Fibroblast of lung (primary cell): Measurements from ENCODE around the gene TMBIM6. TPM values are rescaled to one million over a fixed set of nuclear protein-coding genes. Genes with fewer than 3 reads are reported as not detected.

Experiments used
- DNase-seq, 2 donors: peaks; one replicate each; pipeline versions ENCODE4 v3.0.0 to v3.0.0-alpha.2; 2010; ENCODE audit warnings: low read depth in 2 of 2
- H2AFZ ChIP-seq: 2 replicates; pipeline ENCODE4 v1.5.1; 2012; ENCODE audit warnings: low read length, control low read depth, inconsistent platforms
- H3K27ac ChIP-seq: 2 replicates; pipeline ENCODE4 v1.5.1; 2011; ENCODE audit warnings: low read length, control low read depth; ENCODE audit not compliant: insufficient read depth
- H3K27me3 ChIP-seq: 2 replicates; pipeline ENCODE4 v1.5.1; 2011; ENCODE audit warnings: mild to moderate bottlenecking, low read length; ENCODE audit not compliant: control insufficient read depth, insufficient read depth
- H3K36me3 ChIP-seq: 2 replicates; pipeline ENCODE4 v1.5.1; 2011; ENCODE audit warnings: low read length; ENCODE audit not compliant: control insufficient read depth, insufficient read depth
- H3K4me1 ChIP-seq: 2 replicates; pipeline ENCODE4 v1.5.1; 2011; ENCODE audit warnings: low read length; ENCODE audit not compliant: control insufficient read depth, insufficient read depth; ENCODE audit errors: extremely low read depth
- H3K4me2 ChIP-seq: 2 replicates; pipeline ENCODE4 v1.5.1; 2011; ENCODE audit warnings: low read length, control low read depth; ENCODE audit not compliant: insufficient read depth; ENCODE audit errors: extremely low read depth
- H3K4me3 ChIP-seq, 4 experiments: fragments of 200-600 bp in 1 of 4; sonication (generic) in 1 of 4; replicated peaks in 1 of 4; 2 replicates each; pipeline ENCODE4 v1.5.1; 2011 to 2016; ENCODE audit warnings: low read length in 4 of 4, low read depth in 3 of 4, mild to moderate bottlenecking in 3 of 4, control low read depth in 2 of 4, inconsistent platforms in 1 of 4, mixed read lengths in 1 of 4; ENCODE audit not compliant: insufficient read depth in 1 of 4; ENCODE audit errors: control extremely low read depth in 1 of 4
- H3K79me2 ChIP-seq: 2 replicates; pipeline ENCODE4 v1.5.1; 2012; ENCODE audit warnings: mild to moderate bottlenecking, low read length, inconsistent platforms; ENCODE audit not compliant: control insufficient read depth, insufficient read depth
- H3K9ac ChIP-seq: 2 replicates; pipeline ENCODE4 v1.5.1; 2011; ENCODE audit warnings: mild to moderate bottlenecking, low read length, control low read depth; ENCODE audit not compliant: insufficient read depth
- H3K9me3 ChIP-seq: 2 replicates; pipeline ENCODE4 v1.5.1; 2012; ENCODE audit warnings: low read depth, low read length; ENCODE audit not compliant: control insufficient read depth, insufficient read depth
- H4K20me1 ChIP-seq: 2 replicates; pipeline ENCODE4 v1.5.1; 2011; ENCODE audit warnings: low read length; ENCODE audit not compliant: control insufficient read depth, insufficient read depth; ENCODE audit errors: extremely low read depth
- EZH2 ChIP-seq: IDR thresholded peaks from 2 replicates; pipeline ENCODE4 v1.5.1; 2012; ENCODE audit warnings: low read length, control low read depth, mild to moderate bottlenecking; ENCODE audit errors: missing control alignments
- polyA plus RNA-seq, 2 donors: library from polyadenylated mRNA; depleted of rRNA in 1 of 2; stranded (reverse) in 1 of 2; unstranded in 1 of 2; fragments of >200 nt; gene quantifications; 2 replicates each; pipeline ENCODE4 v1.2.1, GENCODE V29; 2011 to 2012; ENCODE audit warnings: missing spikeins in 1 of 2
- total RNA-seq: library from RNA; depleted of rRNA; stranded (reverse); fragments of >200 nt; gene quantifications from 2 replicates; pipeline ENCODE4 v1.2.1, GENCODE V29; 2014
- TF ChIP-seq, protein P1 (sequence below), 2 donors: IDR thresholded peaks in 1 of 2; conservative IDR thresholded peaks in 1 of 2; 1 replicate in 1 of 2; 2 replicates in 1 of 2; pipeline ENCODE4 v1.5.1; 2011 to 2012; ENCODE audit warnings: low read length in 2 of 2, control low read depth in 1 of 2, inconsistent platforms in 1 of 2, low read depth in 1 of 2, mild to moderate bottlenecking in 1 of 2

The TMBIM6 gene
- total and polyA plus RNA-seq, 2 donors (not counting 1 experiment from before 2014, with no cell fraction given): 432 to 879 TPM

GRCh38 chr12:49705479-49706134 lies 35.8 kb upstream of the TMBIM6 start:
- H3K27ac ChIP-seq: peak overlapping the region; percentile 78
- H2AFZ ChIP-seq: peak overlapping the region; percentile 14
- TF ChIP-seq EZH2: no peak
- TF ChIP-seq, protein P1, sequence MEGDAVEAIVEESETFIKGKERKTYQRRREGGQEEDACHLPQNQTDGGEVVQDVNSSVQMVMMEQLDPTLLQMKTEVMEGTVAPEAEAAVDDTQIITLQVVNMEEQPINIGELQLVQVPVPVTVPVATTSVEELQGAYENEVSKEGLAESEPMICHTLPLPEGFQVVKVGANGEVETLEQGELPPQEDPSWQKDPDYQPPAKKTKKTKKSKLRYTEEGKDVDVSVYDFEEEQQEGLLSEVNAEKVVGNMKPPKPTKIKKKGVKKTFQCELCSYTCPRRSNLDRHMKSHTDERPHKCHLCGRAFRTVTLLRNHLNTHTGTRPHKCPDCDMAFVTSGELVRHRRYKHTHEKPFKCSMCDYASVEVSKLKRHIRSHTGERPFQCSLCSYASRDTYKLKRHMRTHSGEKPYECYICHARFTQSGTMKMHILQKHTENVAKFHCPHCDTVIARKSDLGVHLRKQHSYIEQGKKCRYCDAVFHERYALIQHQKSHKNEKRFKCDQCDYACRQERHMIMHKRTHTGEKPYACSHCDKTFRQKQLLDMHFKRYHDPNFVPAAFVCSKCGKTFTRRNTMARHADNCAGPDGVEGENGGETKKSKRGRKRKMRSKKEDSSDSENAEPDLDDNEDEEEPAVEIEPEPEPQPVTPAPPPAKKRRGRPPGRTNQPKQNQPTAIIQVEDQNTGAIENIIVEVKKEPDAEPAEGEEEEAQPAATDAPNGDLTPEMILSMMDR (conservative IDR thresholded peaks at IDR 0.05 in 1 of 2, IDR thresholded peaks at IDR 0.05 in 1 of 2; ENCODE audit: low read depth in 1 of 2, low read length in 2 of 2): no peak
- H3K9me3 ChIP-seq: no peaks in the 10 kb centered on the region
- no peaks in the 10 kb centered on the region for H3K36me3 ChIP-seq
- DNase-seq: peak; percentile 60 to 85
- peaks cover 12% of the 10 kb centered on the region for H3K4me1 ChIP-seq
- no peak overlapping the region for H3K9ac ChIP-seq
- H3K4me3 ChIP-seq: peak overlapping the region; percentile 71 to 86 (median 78)
- H3K79me2 ChIP-seq: peaks cover 37% of the 10 kb centered on the region
- H3K27me3 ChIP-seq: peaks cover 8% of the 10 kb centered on the region
- H4K20me1 ChIP-seq: no peaks in the 10 kb centered on the region
- peak overlapping the region; percentile 93 for H3K4me2 ChIP-seq

DNA sequence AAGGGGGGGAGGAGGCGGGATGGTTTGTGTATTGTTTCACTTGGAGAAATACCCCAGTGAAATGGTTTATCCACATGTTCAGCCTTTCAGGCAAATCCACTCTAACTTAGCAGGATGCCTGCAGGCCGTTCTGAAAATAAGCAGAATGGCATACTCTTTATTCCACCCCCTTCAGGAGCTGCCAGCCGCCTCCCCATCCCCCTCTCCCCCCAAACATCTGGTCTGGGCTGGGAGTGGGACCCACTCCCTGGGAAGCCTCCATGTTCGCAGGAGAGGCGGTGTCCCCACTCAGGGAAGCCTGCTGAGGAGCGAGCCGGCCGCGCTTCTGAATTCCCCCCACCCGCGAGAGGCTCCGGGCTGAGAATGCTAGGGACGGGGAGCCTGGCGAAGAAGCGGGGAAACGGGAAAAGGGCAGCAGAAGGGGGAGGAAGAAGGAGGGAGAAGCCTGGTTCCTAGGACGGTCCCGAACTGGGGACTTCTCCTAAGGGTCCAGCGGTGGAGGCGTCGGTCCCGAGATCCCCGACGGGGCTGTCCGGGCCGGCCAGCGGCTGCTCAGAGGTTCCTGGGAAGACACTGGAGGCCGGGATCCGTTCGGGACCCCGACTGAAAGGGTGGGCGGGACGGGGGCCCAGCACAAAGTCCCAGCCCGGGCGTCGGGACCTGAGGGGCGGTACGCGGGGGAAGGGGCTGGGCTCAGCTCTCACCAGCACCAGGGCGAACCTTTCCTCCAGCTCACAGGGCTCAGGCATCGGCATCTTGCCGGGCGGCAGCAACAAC lies 34.8 kb upstream of the TMBIM6 start:
- Histone ChIP-seq H4K20me1 (no peaks in the 10 kb centered on the region), H3K27me3 (peaks cover 11% of the 10 kb centered on the region), H3K4me2 (peak overlapping the region; percentile 93), H2AFZ (peak overlapping the region; percentile 72), H3K27ac (peak overlapping the region; percentile 78), H3K9me3 (no peaks in the 10 kb centered on the region), H3K9ac (peak overlapping the region; percentile 80), H3K36me3 (no peaks in the 10 kb centered on the region), H3K4me3 (peak overlapping the region; percentile 71 to 86 (median 78)), H3K79me2 (peaks cover 34% of the 10 kb centered on the region), H3K4me1 (peaks cover 12% of the 10 kb centered on the region)
- TF ChIP-seq, protein P1 (conservative IDR thresholded peaks at IDR 0.05 in 1 of 2, IDR thresholded peaks at IDR 0.05 in 1 of 2; ENCODE audit: low read depth in 1 of 2, low read length in 2 of 2): no peak
- TF ChIP-seq EZH2: no peak
- DNase-seq: peak; percentile 48 to 54

GRCh38 chr12:49707128-49707811 lies 34.1 kb upstream of the TMBIM6 start, which contains the start of gene FMNL3:
Gene FMNL3 (minus strand): TSS chr12:49707405. CDS start chr12:49707180, 225 bp downstream.
- peak within 1 kb of the TSS; percentile 71 to 86 (median 78) for H3K4me3 ChIP-seq
- H3K4me2 ChIP-seq: peak within 1 kb of the TSS; percentile 93
- no peaks in the 10 kb centered on the region for H4K20me1 ChIP-seq
- peaks cover 12% of the 10 kb centered on the region for H3K4me1 ChIP-seq
- H3K36me3 ChIP-seq: no peaks in the 10 kb centered on the region
- peak within 1 kb of the TSS; percentile 72 for H2AFZ ChIP-seq
- TF ChIP-seq, protein P1 (conservative IDR thresholded peaks at IDR 0.05 in 1 of 2, IDR thresholded peaks at IDR 0.05 in 1 of 2; ENCODE audit: low read depth in 1 of 2, low read length in 2 of 2): peak; percentile 68 to 91
- TF ChIP-seq EZH2: no peak
- peak; percentile 94 to 96 for DNase-seq
- H3K27me3 ChIP-seq: peaks cover 11% of the 10 kb centered on the region
- peak within 1 kb of the TSS; percentile 78 for H3K27ac ChIP-seq
- peaks cover 32% of the 10 kb centered on the region for H3K79me2 ChIP-seq
- peak within 1 kb of the TSS; percentile 80 for H3K9ac ChIP-seq
- H3K9me3 ChIP-seq: no peaks in the 10 kb centered on the region
